ENCODE data around the gene NANS. TPM values are rescaled to one million over a fixed set of nuclear protein-coding genes. Genes with fewer than 3 reads are reported as not detected.

The NANS gene
- total and polyA plus RNA-seq, 2 of the 13 experiments (the other 11 are each of a cell fraction or from before 2014, with no cell fraction given), result 86.9 to 203 TPM

DNA sequence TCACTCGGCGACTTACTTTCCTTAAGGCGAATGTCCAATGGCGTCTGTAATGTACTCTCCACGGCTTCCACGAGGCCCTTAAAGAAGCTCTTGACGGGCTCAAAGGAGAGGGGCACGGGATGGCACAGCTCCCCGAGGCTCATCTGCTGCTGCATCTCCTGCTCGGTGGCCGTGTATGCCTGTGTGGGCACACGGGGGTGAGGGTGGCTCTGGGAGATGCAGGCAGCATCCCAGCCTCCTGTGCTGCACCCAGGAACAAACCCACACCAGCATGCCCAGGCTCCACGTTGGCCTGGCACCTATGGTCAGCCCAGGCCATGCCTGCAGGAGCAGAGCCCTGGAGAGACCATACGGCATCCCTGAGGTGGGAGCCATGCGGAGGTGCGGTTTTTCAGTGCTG, 38.3 kb downstream of the NANS start:
- Histone ChIP-seq H3K36me3 (replicated peaks in 1 of 2; ENCODE audit: control insufficient read depth in 1 of 2, insufficient read depth in 2 of 2, low read length in 2 of 2) (peaks cover 14 to 38% of the 10 kb centered on the region in 2 experiments), H3K79me2 (ENCODE audit: insufficient read depth, low read length) (no peaks in the 10 kb centered on the region), H3K4me2 (ENCODE audit: low read depth, low read length) (no peak overlapping the region), H3K9me3 (ENCODE audit: low read length) (no peaks in the 10 kb centered on the region), H3K4me1 (ENCODE audit: insufficient read depth, low read length) (peaks cover 14% of the 10 kb centered on the region), H4K20me1 (ENCODE audit: insufficient read depth, low read length) (no peaks in the 10 kb centered on the region), H2AFZ (ENCODE audit: low read length) (no peak overlapping the region), H3K27ac (ENCODE audit: extremely low read length, insufficient read depth, low read length) (no peak overlapping the region), H3K4me3 (replicated peaks in 1 of 3; ENCODE audit: insufficient read depth in 1 of 3, low read depth in 2 of 3, low read length in 3 of 3) (no peak overlapping the region), H3K9ac (ENCODE audit: insufficient read depth, low read depth, low read length) (no peak overlapping the region), H3K27me3 (ENCODE audit: control insufficient read depth in 1 of 2, insufficient read depth in 2 of 2, low read length in 2 of 2) (no peaks in the 10 kb centered on the region)
- intact Hi-C loops (cut with micrococcal nuclease; ENCODE audit: unreplicated experiment), result no loop called here
- TF ChIP-seq SRF (IDR thresholded peaks at IDR 0.05; ENCODE audit: low read depth, low read length) (no peak), RNF2 (conservative IDR thresholded peaks at IDR 0.05; ENCODE audit: low read depth) (no peak), NAIF1 (CRISPR knock-in tag; IDR thresholded peaks at IDR 0.05; ENCODE audit: borderline replicate concordance) (no peak), JUN (CRISPR knock-in tag; IDR thresholded peaks at IDR 0.05) (no peak), ZBTB7A (CRISPR knock-in tag; IDR thresholded peaks at IDR 0.05) (no peak), MXI1 (IDR thresholded peaks at IDR 0.05; ENCODE audit: borderline replicate concordance, low read depth, low read length) (no peak), ZNF562 (CRISPR knock-in tag; IDR thresholded peaks at IDR 0.05; ENCODE audit: borderline replicate concordance) (no peak), GATAD2A (CRISPR knock-in tag; IDR thresholded peaks at IDR 0.05) (no peak)
- POLR2A ChIA-PET, result no interaction called here
- CTCF ChIA-PET (ENCODE audit: low intra/inter-chr PET ratio, low total read pairs), result no interaction called here
- ATAC-seq, result no peak
- no TSS peak for BruUV-seq (replicated peaks)
- DNase-seq (ENCODE audit: low spot score), result no peak
- no peak for FAIRE-seq
- in situ Hi-C loops (cut with HindIII; ENCODE audit: extremely low pct_ligation_motif_present, low pct_unique_long_range_greater_than_20kb), result no loop called here
- WGBS (ENCODE audit: low lambda C conversion rate), result 94% methylated on average over 9 of the region's 16 CpGs

DNA sequence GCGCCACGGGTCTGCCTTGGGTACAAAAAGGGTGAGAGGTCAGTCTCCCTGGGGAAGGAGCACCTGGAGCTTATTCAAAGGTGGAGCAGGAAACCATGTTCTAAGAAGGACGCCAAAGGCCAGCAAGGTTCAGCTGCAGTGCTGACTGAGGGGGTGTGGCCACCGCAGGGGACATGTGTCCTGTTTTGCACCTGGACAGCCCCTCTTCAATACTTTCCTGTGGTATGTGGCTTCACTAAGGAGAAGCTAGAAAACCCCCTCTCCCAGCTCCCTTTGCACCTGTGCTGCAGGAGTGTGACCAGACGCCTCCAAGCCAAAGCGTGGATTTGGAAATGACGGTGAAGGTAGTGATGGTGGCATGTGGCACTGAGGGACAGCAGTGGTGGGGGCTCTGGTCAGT, 38.9 kb downstream of the NANS start:
- in situ Hi-C loops (cut with HindIII; ENCODE audit: extremely low pct_ligation_motif_present, low pct_unique_long_range_greater_than_20kb), result no loop called here
- TF ChIP-seq NFKBIZ (CRISPR knock-in tag; IDR thresholded peaks at IDR 0.05) (no peak), MLLT10 (CRISPR knock-in tag; IDR thresholded peaks at IDR 0.05) (no peak), NFE2L1 (CRISPR knock-in tag; IDR thresholded peaks at IDR 0.05; ENCODE audit: borderline replicate concordance) (no peak), E2F5 (CRISPR knock-in tag; conservative IDR thresholded peaks at IDR 0.05) (no peak), TEAD3 (CRISPR knock-in tag; optimal IDR thresholded peaks at IDR 0.05; ENCODE audit: borderline replicate concordance) (no peak), ZNF251 (CRISPR knock-in tag; IDR thresholded peaks at IDR 0.05) (no peak), AFF4 (CRISPR knock-in tag; IDR thresholded peaks at IDR 0.05) (no peak)

More for the DNA sequence above, 38.9 kb downstream of the NANS start:
- H3K27me3 ChIP-seq (ENCODE audit: control insufficient read depth in 1 of 2, insufficient read depth in 2 of 2, low read length in 2 of 2), result no peaks in the 10 kb centered on the region
- no TSS peak for BruUV-seq (replicated peaks)
- FAIRE-seq, result no peak
- ChIA-PET CTCF (ENCODE audit: low intra/inter-chr PET ratio, low total read pairs) (no interaction called here), POLR2A (no interaction called here)
- no peak overlapping the region for H3K4me2 ChIP-seq (ENCODE audit: low read depth, low read length)
- DNase-seq (ENCODE audit: low spot score), result no peak
- H3K27ac ChIP-seq (ENCODE audit: extremely low read length, insufficient read depth, low read length), result no peak overlapping the region
- H3K4me3 ChIP-seq (replicated peaks in 1 of 3; ENCODE audit: insufficient read depth in 1 of 3, low read depth in 2 of 3, low read length in 3 of 3), result no peak overlapping the region
- no peak overlapping the region for H3K9ac ChIP-seq (ENCODE audit: insufficient read depth, low read depth, low read length)
- no peaks in the 10 kb centered on the region for H3K9me3 ChIP-seq (ENCODE audit: low read length)
- ATAC-seq, result no peak
- 91% methylated on average over 4 of the region's 7 CpGs for WGBS (ENCODE audit: low lambda C conversion rate)
- H3K79me2 ChIP-seq (ENCODE audit: insufficient read depth, low read length), result no peaks in the 10 kb centered on the region
- intact Hi-C loops (cut with micrococcal nuclease; ENCODE audit: unreplicated experiment), result no loop called here
- H3K36me3 ChIP-seq (replicated peaks in 1 of 2; ENCODE audit: control insufficient read depth in 1 of 2, insufficient read depth in 2 of 2, low read length in 2 of 2), result peaks cover 14 to 42% of the 10 kb centered on the region in 2 experiments
- H4K20me1 ChIP-seq (ENCODE audit: insufficient read depth, low read length), result no peaks in the 10 kb centered on the region
- H2AFZ ChIP-seq (ENCODE audit: low read length), result no peak overlapping the region
- peaks cover 14% of the 10 kb centered on the region for H3K4me1 ChIP-seq (ENCODE audit: insufficient read depth, low read length)

All from HepG2 (cell line).